GM21737 (cell line): Measurements from ENCODE around the gene NEK6.

Experiments used
- ATAC-seq: cut with Tn5 transposase; IDR thresholded peaks from one replicate; pipeline ENCODE4 v1.9.1; 2021; ENCODE audit warnings: mild to moderate bottlenecking, moderate library complexity; ENCODE audit not compliant: unreplicated experiment

Gene NEK6

GRCh38 chr9:124392871-124393460 lies 135.2 kb downstream of the NEK6 start:
- ATAC-seq: no peak

- no peak for ATAC-seq
These were observed 136.4 kb downstream of the NEK6 start for GRCh38 chr9:124394167-124394566.

- no peak for ATAC-seq
These were observed 136.8 kb downstream of the NEK6 start for GRCh38 chr9:124394596-124394995.

GRCh38 chr9:124395826-124396225 lies 138.1 kb downstream of the NEK6 start:
- ATAC-seq: no peak

- no peak for ATAC-seq
These were observed 140.6 kb downstream of the NEK6 start for GRCh38 chr9:124398191-124398935.

GRCh38 chr9:124399323-124399967 lies 141.7 kb downstream of the NEK6 start:
- ATAC-seq: no peak

- no peak for ATAC-seq
These were observed 142.5 kb downstream of the NEK6 start for GRCh38 chr9:124399968-124400940.
